Panc1 (cell line): Measurements from ENCODE around the gene ZCCHC9. TPM values are rescaled to one million over a fixed set of nuclear protein-coding genes. Genes with fewer than 3 reads are reported as not detected.

Experiments
- ATAC-seq: fragments of 200-7000 bp; cut with Tn5 transposase; 2 replicates; pipeline ENCODE4 v1.9.1; 2020; ENCODE audit warnings: mild to moderate bottlenecking, moderate library complexity
- BruUV-seq: library from RNA; stranded (reverse); fragments of 400-500 nt; replicated peaks from 2 replicates; lab custom pipeline; 2021; lab: Mats Ljungman, UMichigan
- CTCF ChIA-PET: fragments of 300-600 bp; sonication (Branson Sonifier 250); formaldehyde crosslinking; loops from one replicate; lab custom pipeline; 2022; ENCODE audit warnings: antibody characterized with exemption; lab: Charles Lee
- POLR2A ChIA-PET: fragments of 300-600 bp; sonication (Branson Sonifier 250); formaldehyde crosslinking; loops from one replicate; lab custom pipeline; 2022; ENCODE audit warnings: antibody characterized with exemption; lab: Charles Lee
- DNase-seq: peaks from one replicate; pipeline ENCODE4 v3.0.0-alpha.2; 2010; ENCODE audit warnings: low read depth, low spot score
- H3K27ac ChIP-seq: 2 replicates; pipeline ENCODE4 v1.5.1; 2011; ENCODE audit warnings: mild to moderate bottlenecking, low read length, inconsistent platforms
- H3K27me3 ChIP-seq: fragments of 200-500 bp; sonication (Bioruptor generic); 2 replicates; pipeline ENCODE4 v1.6.0; 2014; ENCODE audit warnings: low read length, inconsistent platforms; ENCODE audit not compliant: control insufficient read depth, insufficient read depth
- H3K36me3 ChIP-seq: fragments of 200-500 bp; sonication (Bioruptor generic); 2 replicates; pipeline ENCODE4 v1.5.1; 2014; ENCODE audit warnings: inconsistent platforms, mild to moderate bottlenecking, low read length, moderate library complexity; ENCODE audit not compliant: control insufficient read depth, insufficient read depth
- H3K4me1 ChIP-seq: 2 replicates; pipeline ENCODE4 v1.5.1; 2011; ENCODE audit warnings: inconsistent platforms, mild to moderate bottlenecking, low read length, moderate library complexity; ENCODE audit not compliant: control insufficient read depth, insufficient read depth
- H3K4me3 ChIP-seq, 2 experiments: 2 replicates each; pipeline ENCODE4 v1.5.1; 2011 to 2012; ENCODE audit warnings: low read depth in 2 of 2, low read length in 2 of 2, mild to moderate bottlenecking in 2 of 2, inconsistent platforms in 1 of 2, moderate library complexity in 1 of 2
- H3K9me3 ChIP-seq: fragments of 200-500 bp; sonication (Bioruptor generic); 2 replicates; pipeline ENCODE4 v1.5.1; 2014; ENCODE audit warnings: low read depth, mild to moderate bottlenecking, inconsistent platforms, low read length, moderate library complexity; ENCODE audit not compliant: control insufficient read depth, insufficient read depth
- CTCF ChIP-seq: fragments of 450-650 bp; IDR thresholded peaks from 2 replicates; pipeline ENCODE4 v1.5.1; 2017; ENCODE audit warnings: mild to moderate bottlenecking
- POLR2AphosphoS5 ChIP-seq: IDR thresholded peaks from 2 replicates; pipeline ENCODE4 v1.6.1; 2012; ENCODE audit warnings: mild to moderate bottlenecking, low read depth, low read length, moderate library complexity
- REST ChIP-seq, 2 experiments: IDR thresholded peaks; 2 replicates each; pipeline ENCODE4 v1.6.1; 2011 to 2012; ENCODE audit warnings: low read depth in 2 of 2, control low read depth in 1 of 2, low read length in 1 of 2, mild to moderate bottlenecking in 1 of 2, moderate library complexity in 1 of 2; ENCODE audit not compliant: insufficient read depth in 1 of 2
- SIN3A ChIP-seq: IDR thresholded peaks from 2 replicates; pipeline ENCODE4 v1.6.1; 2012; ENCODE audit warnings: low read depth, mild to moderate bottlenecking, low read length, moderate library complexity, borderline replicate concordance; ENCODE audit not compliant: insufficient read depth
- TCF7L2 ChIP-seq: IDR thresholded peaks from 2 replicates; pipeline ENCODE4 v1.6.1; 2011; ENCODE audit warnings: mild to moderate bottlenecking, low read depth, low read length, inconsistent platforms
- in situ Hi-C: cut with HindIII; loops from 2 replicates; pipeline ENCODE4 v1.10.0; 2016; ENCODE audit warnings: low sequenced_read_pairs, low pct_unique_long_range_greater_than_20kb
- intact Hi-C: fragments of 100-400 bp; cut with micrococcal nuclease; formaldehyde crosslinking; loops from one replicate; pipeline ENCODE4 v1.10.0; 2022; ENCODE audit not compliant: unreplicated experiment
- total RNA-seq: library from RNA; stranded (reverse); gene quantifications from one replicate; pipeline ENCODE4 v1.2.1, GENCODE V29; 2021; ENCODE audit not compliant: unreplicated experiment

The ZCCHC9 gene
- total RNA-seq, 1 experiment from 2014 or later: 41.5 TPM

GRCh38 chr5:81252904-81253303, 48.5 kb upstream of the ZCCHC9 start:
- ATAC-seq (no peak), DNase-seq (no peak)
- no peak overlapping the region for H3K27ac ChIP-seq
- no TSS peak for BruUV-seq
- no peak overlapping the region for H3K4me3 ChIP-seq
- POLR2A ChIA-PET: interaction anchor here (0.6 kb wide), 1 partner anchor 544 kb away, joined by 9 read pairs; no protein-coding TSS in a partner anchor
- no peak for TF ChIP-seq SIN3A
- TF ChIP-seq POLR2AphosphoS5: no peak
- no peak for TF ChIP-seq REST (IDR thresholded peaks at IDR 0.05; ENCODE audit: insufficient read depth in 1 of 2, low read depth in 2 of 2, low read length in 1 of 2)
- TF ChIP-seq CTCF: no peak
- no peak for TF ChIP-seq TCF7L2
- CTCF ChIA-PET: interaction anchor here (0.6 kb wide), 1 partner anchor 51 kb away, joined by 3 read pairs; no protein-coding TSS in a partner anchor
- no peaks in the 10 kb centered on the region for H3K27me3 ChIP-seq
- no peaks in the 10 kb centered on the region for H3K36me3 ChIP-seq
- intact Hi-C loops: no loop called here
- no peaks in the 10 kb centered on the region for H3K9me3 ChIP-seq
- in situ Hi-C loops: no loop called here
- no peaks in the 10 kb centered on the region for H3K4me1 ChIP-seq

- POLR2A ChIA-PET: no interaction called here
- DNase-seq (no peak), ATAC-seq (no peak)
- Histone ChIP-seq H3K27me3 (no peaks in the 10 kb centered on the region), H3K4me1 (no peaks in the 10 kb centered on the region), H3K27ac (no peak overlapping the region), H3K4me3 (no peak overlapping the region), H3K9me3 (no peaks in the 10 kb centered on the region), H3K36me3 (no peaks in the 10 kb centered on the region)
- CTCF ChIA-PET: no interaction called here
- no peak for TF ChIP-seq TCF7L2
- TF ChIP-seq REST (IDR thresholded peaks at IDR 0.05; ENCODE audit: insufficient read depth in 1 of 2, low read depth in 2 of 2, low read length in 1 of 2): no peak
- TF ChIP-seq POLR2AphosphoS5: no peak
- no peak for TF ChIP-seq CTCF
- no peak for TF ChIP-seq SIN3A
- no TSS peak for BruUV-seq
- in situ Hi-C loops (no loop called here), intact Hi-C loops (no loop called here)
Measured at GRCh38 chr5:81253875-81254274, 47.5 kb upstream of the ZCCHC9 start.
